HepG2 (cell line): Measurements from ENCODE around the gene HID1. TPM values are rescaled to one million over a fixed set of nuclear protein-coding genes. Genes with fewer than 3 reads are reported as not detected.

Experiments
- ATAC-seq: fragments of 200-7000 bp; cut with Tn5 transposase; 3 replicates; pipeline ENCODE4 v1.9.1; 2020; ENCODE audit warnings: mild to moderate bottlenecking, moderate library complexity
- BruUV-seq: library from RNA; stranded (reverse); fragments of 400-500 nt; replicated peaks from 2 replicates; lab custom pipeline; 2021; lab: Mats Ljungman, UMichigan
- CTCF ChIA-PET: fragments of 300-600 bp; formaldehyde crosslinking; extraction: SDS; loops from one replicate; lab custom pipeline; 2021; ENCODE audit warnings: low total read pairs, inconsistent platforms, low intra/inter-chr PET ratio; lab: Yijun Ruan, JAX
- POLR2A ChIA-PET: fragments of 350-600 bp; sonication (Branson Sonifier 250); formaldehyde crosslinking; loops from one replicate; lab custom pipeline; 2020; ENCODE audit warnings: antibody characterized with exemption, inconsistent platforms; lab: Yijun Ruan, JAX
- DNase-seq: peaks from one replicate; pipeline ENCODE4 v3.0.0-alpha.2; 2015; ENCODE audit warnings: low spot score
- FAIRE-seq: peaks from 3 replicates; lab custom pipeline; 2011; peaks lifted over from hg19 to GRCh38; lab: Jason Lieb, UNC
- H2AFZ ChIP-seq: one replicate; pipeline ENCODE4 v1.6.1; 2011; ENCODE audit warnings: low read length, inconsistent platforms
- H3K27ac ChIP-seq: fragments of 300-600 bp; 3 replicates; pipeline ENCODE4 v1.8.0; 2011; ENCODE audit warnings: mixed run types, mild to moderate bottlenecking, mixed read lengths, low read length, inconsistent platforms; ENCODE audit not compliant: insufficient read depth; ENCODE audit errors: extremely low read length
- H3K27me3 ChIP-seq, 2 experiments: fragments of 200-600 bp in 1 of 2; 2 replicates in 1 of 2; 3 replicates in 1 of 2; pipeline versions ENCODE4 v1.6.0 to v1.8.0; 2011; ENCODE audit warnings: low read length in 2 of 2, mild to moderate bottlenecking in 2 of 2, moderate library complexity in 2 of 2, inconsistent platforms in 1 of 2; ENCODE audit not compliant: insufficient read depth in 2 of 2, control insufficient read depth in 1 of 2
- H3K36me3 ChIP-seq, 2 experiments: fragments of 200-600 bp in 1 of 2; replicated peaks in 1 of 2; 2 replicates in 1 of 2; 3 replicates in 1 of 2; pipeline versions ENCODE4 v1.5.1 to v1.8.0; 2011; ENCODE audit warnings: low read length in 2 of 2, inconsistent platforms in 1 of 2; ENCODE audit not compliant: insufficient read depth in 2 of 2, control insufficient read depth in 1 of 2
- H3K4me1 ChIP-seq: 2 replicates; pipeline ENCODE4 v1.5.1; 2012; ENCODE audit warnings: low read length, inconsistent platforms; ENCODE audit not compliant: insufficient read depth
- H3K4me2 ChIP-seq: 2 replicates; pipeline ENCODE4 v1.6.0; 2011; ENCODE audit warnings: low read depth, low read length, inconsistent platforms
- H3K4me3 ChIP-seq, 3 experiments: fragments of 200-600 bp in 1 of 3; sonication (generic), shearing (Covaris generic) in 1 of 3; replicated peaks in 1 of 3; 2 replicates each; pipeline ENCODE4 v1.5.1; 2011 to 2016; ENCODE audit warnings: low read length in 3 of 3, inconsistent platforms in 2 of 3, low read depth in 2 of 3, mild to moderate bottlenecking in 2 of 3, control low read depth in 1 of 3, mixed read lengths in 1 of 3; ENCODE audit not compliant: insufficient read depth in 1 of 3
- H3K79me2 ChIP-seq: one replicate; pipeline ENCODE4 v1.6.1; 2011; ENCODE audit warnings: low read length, inconsistent platforms; ENCODE audit not compliant: insufficient read depth
- H3K9ac ChIP-seq: 2 replicates; pipeline ENCODE4 v1.6.0; 2011; ENCODE audit warnings: mild to moderate bottlenecking, low read depth, low read length, inconsistent platforms; ENCODE audit not compliant: insufficient read depth
- H3K9me3 ChIP-seq: 2 replicates; pipeline ENCODE4 v1.5.1; 2012; ENCODE audit warnings: mild to moderate bottlenecking, low read length
- H4K20me1 ChIP-seq: 2 replicates; pipeline ENCODE4 v1.6.0; 2011; ENCODE audit warnings: inconsistent platforms, mild to moderate bottlenecking, low read length, moderate library complexity; ENCODE audit not compliant: insufficient read depth
- ATRX ChIP-seq: sonication (generic); formaldehyde crosslinking; IDR thresholded peaks from 2 replicates; pipeline ENCODE4 v1.4.0; 2020; ENCODE audit warnings: missing genetic modification reagents, borderline replicate concordance
- BCL6 ChIP-seq: IDR thresholded peaks from 2 replicates; pipeline ENCODE4 v1.6.1; 2016; ENCODE audit warnings: missing genetic modification reagents, missing compliant biosample characterization
- GABPA ChIP-seq, 2 experiments: IDR thresholded peaks; 2 replicates each; pipeline ENCODE4 v1.6.1; 2011 to 2016; ENCODE audit warnings: low read depth in 2 of 2, low read length in 1 of 2, missing biosample characterization in 1 of 2, missing genetic modification characterization in 1 of 2
- IKZF4 ChIP-seq: sonication (generic); formaldehyde crosslinking; IDR thresholded peaks from 2 replicates; pipeline ENCODE4 v1.5.1; 2020; ENCODE audit warnings: borderline replicate concordance, mild to moderate bottlenecking, low read depth, missing genetic modification reagents; ENCODE audit errors: not compliant biosample characterization
- IRX3 ChIP-seq: sonication (generic); formaldehyde crosslinking; IDR thresholded peaks from 2 replicates; pipeline ENCODE4 v1.8.1; 2023; ENCODE audit warnings: mild to moderate bottlenecking, low read depth, missing genetic modification reagents, borderline replicate concordance
- PATZ1 ChIP-seq: sonication (generic); formaldehyde crosslinking; IDR thresholded peaks from 2 replicates; pipeline ENCODE4 v1.4.0; 2020; ENCODE audit warnings: missing genetic modification reagents
- PHF8 ChIP-seq: sonication (generic); formaldehyde crosslinking; IDR thresholded peaks from 2 replicates; pipeline ENCODE4 v1.5.0; 2020; ENCODE audit warnings: missing genetic modification reagents
- RFX3 ChIP-seq: IDR thresholded peaks from 2 replicates; pipeline ENCODE4 v1.6.1; 2016; ENCODE audit warnings: missing biosample characterization, missing genetic modification reagents
- SOX5 ChIP-seq: IDR thresholded peaks from 2 replicates; pipeline ENCODE4 v1.6.1; 2016; ENCODE audit warnings: borderline replicate concordance
- SUZ12 ChIP-seq: fragments of 150-350 bp; IDR thresholded peaks from 2 replicates; pipeline ENCODE4 v1.6.1; 2014; ENCODE audit warnings: low read depth, low read length
- THAP9 ChIP-seq: sonication (generic); formaldehyde crosslinking; IDR thresholded peaks from 2 replicates; pipeline ENCODE4; 2020; ENCODE audit warnings: missing genetic modification reagents, mild to moderate bottlenecking, borderline replicate concordance
- TRAFD1 ChIP-seq: sonication (generic); formaldehyde crosslinking; IDR thresholded peaks from 2 replicates; pipeline ENCODE4 v1.5.1; 2020; ENCODE audit warnings: missing genetic modification reagents, mild to moderate bottlenecking, borderline replicate concordance
- ZBTB37 ChIP-seq: sonication (generic); formaldehyde crosslinking; IDR thresholded peaks from 2 replicates; pipeline ENCODE4 v1.4.0; 2020; ENCODE audit warnings: mild to moderate bottlenecking, missing genetic modification reagents
- ZNF549 ChIP-seq: sonication (generic); formaldehyde crosslinking; IDR thresholded peaks from 2 replicates; pipeline ENCODE4 v1.5.0; 2020; ENCODE audit warnings: missing genetic modification reagents
- ZSCAN31 ChIP-seq: sonication (generic); formaldehyde crosslinking; IDR thresholded peaks from 2 replicates; pipeline ENCODE4 v1.5.0; 2020; ENCODE audit warnings: low read depth, mild to moderate bottlenecking, missing genetic modification reagents
- WGBS: methylation state at CpG from one replicate; pipeline ENCODE4 v1.1.6; 2017; ENCODE audit warnings: low lambda C conversion rate; 5-methylcytosine and 5-hydroxymethylcytosine counted together
- in situ Hi-C: cut with HindIII; loops from 2 replicates; pipeline ENCODE4 v1.10.0; 2017; ENCODE audit warnings: low pct_unique_long_range_greater_than_20kb; ENCODE audit not compliant: extremely low pct_ligation_motif_present
- intact Hi-C: fragments of 100-400 bp; cut with micrococcal nuclease; formaldehyde crosslinking; loops from one replicate; pipeline ENCODE4 v1.10.0; 2022; ENCODE audit not compliant: unreplicated experiment
- polyA plus RNA-seq, 8 experiments: library from polyadenylated mRNA; depleted of rRNA in 3 of 8; stranded (reverse) in 7 of 8; unstranded in 1 of 8; fragments of >200 nt; fragmentation: Illumina TruSeq in 4 of 8; extraction: Trizol in 4 of 8; gene quantifications; 2 replicates each; pipeline versions ENCODE4 v1.2.1 to v1.2.3, GENCODE V29; 2011 to 2016; ENCODE audit warnings: low read depth in 4 of 8, missing spikeins in 1 of 8, mixed read lengths in 1 of 8; ENCODE audit not compliant: insufficient read depth in 1 of 8
- total RNA-seq, 5 experiments: library from RNA; depleted of rRNA; stranded (reverse); fragments of >200 nt; fragmentation: Illumina TruSeq; extraction: Trizol; gene quantifications; 2 replicates each; pipeline ENCODE4 v1.2.3, GENCODE V29; 2016; ENCODE audit warnings: low read depth in 1 of 5

Gene HID1
- total and polyA plus RNA-seq, 2 of the 13 experiments (the other 11 are each of a cell fraction or from before 2014, with no cell fraction given): 2.1 to 10.6 TPM

- no peak overlapping the region for H3K9ac ChIP-seq
- CTCF ChIA-PET: no interaction called here
- no peaks in the 10 kb centered on the region for H3K9me3 ChIP-seq
- H3K27ac ChIP-seq: no peak overlapping the region
- peaks cover 15 to 66% of the 10 kb centered on the region in 2 experiments for H3K27me3 ChIP-seq
- ATAC-seq: no peak; the same call in 2 of the 3 replicates
- H3K36me3 ChIP-seq: no peaks in the 10 kb centered on the region
- no peak overlapping the region for H3K4me3 ChIP-seq
- H2AFZ ChIP-seq: no peak overlapping the region
- BruUV-seq: no TSS peak
- in situ Hi-C loops: loop anchor here (5.0 kb wide), 1 partner anchor 147 kb away; no protein-coding TSS in a partner anchor
- no peaks in the 10 kb centered on the region for H3K79me2 ChIP-seq
- H3K4me1 ChIP-seq: peaks cover 10% of the 10 kb centered on the region
- no peak for FAIRE-seq
- DNase-seq: no peak
- POLR2A ChIA-PET: interaction anchor here (1.0 kb wide), 1 partner anchor 8 kb away, joined by 3 read pairs; no protein-coding TSS in a partner anchor
- 29% methylated on average over 10 of the region's 12 CpGs for WGBS
- no peaks in the 10 kb centered on the region for H4K20me1 ChIP-seq
- intact Hi-C loops: no loop called here
- H3K4me2 ChIP-seq: no peak overlapping the region
- no peak for TF ChIP-seq GABPA (IDR thresholded peaks at IDR 0.05; ENCODE audit: low read depth, low read length)
- no peak for TF ChIP-seq GABPA (CRISPR knock-in tag; IDR thresholded peaks at IDR 0.05; ENCODE audit: low read depth)
- TF ChIP-seq PHF8 (CRISPR knock-in tag): no peak
- no peak for TF ChIP-seq IRX3 (CRISPR knock-in tag)
- no peak for TF ChIP-seq ATRX
- no peak for TF ChIP-seq BCL6
- no peak for TF ChIP-seq ZBTB37
- no peak for TF ChIP-seq ZSCAN31
- no peak for TF ChIP-seq RFX3 (CRISPR knock-in tag)
- TF ChIP-seq SOX5 (CRISPR knock-in tag): no peak
- TF ChIP-seq THAP9 (CRISPR knock-in tag): no peak
- TF ChIP-seq ZNF549 (CRISPR knock-in tag): no peak
- no peak for TF ChIP-seq SUZ12
- no peak for TF ChIP-seq TRAFD1 (CRISPR knock-in tag)
- TF ChIP-seq IKZF4: no peak
- no peak for TF ChIP-seq PATZ1 (CRISPR knock-in tag)
Observed at GRCh38 chr17:74949455-74950115, 23.0 kb downstream of the HID1 start.
